ENCODE measurements around the gene WDR86. TPM values are rescaled to one million over a fixed set of nuclear protein-coding genes. Genes with fewer than 3 reads are reported as not detected.

Gene WDR86
- total RNA-seq, 2 experiments from 2014 or later: 0.29 TPM; not detected in 1

DNA sequence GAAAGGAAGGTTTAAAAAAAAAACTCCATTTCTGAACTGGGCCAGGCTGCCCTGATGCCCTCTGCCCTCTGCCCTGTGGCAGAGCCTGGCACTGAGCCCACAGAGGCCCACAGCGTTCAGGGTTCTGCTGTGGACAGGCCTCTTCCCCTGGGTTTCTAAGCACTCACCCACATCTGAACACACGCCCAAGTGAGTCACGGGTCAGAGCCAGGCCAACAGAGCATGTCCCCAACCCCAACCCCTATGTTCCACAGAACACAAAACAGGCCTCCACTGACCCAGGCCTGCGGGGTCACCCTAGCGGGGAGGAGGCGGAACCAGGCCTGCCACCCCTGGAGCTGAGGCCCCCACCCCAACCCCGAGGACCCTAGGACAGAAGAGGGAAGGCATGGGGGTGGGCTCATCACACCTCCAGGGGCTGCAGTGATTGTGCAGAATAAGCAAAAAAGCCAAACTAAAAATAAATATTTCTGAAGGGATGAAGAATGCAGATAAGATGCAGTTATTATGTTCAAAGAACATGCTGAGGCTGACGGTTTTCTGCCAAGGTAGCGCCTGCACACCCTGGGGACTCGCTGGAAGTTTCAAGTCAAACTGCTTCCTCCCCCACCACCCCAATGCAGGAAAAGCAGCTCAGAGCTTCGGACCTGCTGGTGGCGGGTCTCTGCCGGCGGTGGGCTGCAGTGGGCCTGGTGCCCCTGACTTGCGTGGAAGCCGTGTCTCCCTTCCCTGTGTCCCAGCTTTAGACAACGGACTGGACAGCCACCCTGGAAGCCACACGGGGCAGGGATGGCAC, 5.4 kb downstream of the WDR86 start:
- DNase-seq: no peak
- Mint-ChIP-seq H3K27ac (no peak overlapping the region), H3K4me1 (peaks cover 14% of the 10 kb centered on the region), H3K4me3 (no peak overlapping the region), H3K9me3 (ENCODE audit: low read depth) (no peaks in the 10 kb centered on the region), H3K36me3 (no peaks in the 10 kb centered on the region), H3K27me3 (peaks cover 11% of the 10 kb centered on the region)
- CTCF ChIA-PET: no interaction called here
- no peak for ATAC-seq

DNA sequence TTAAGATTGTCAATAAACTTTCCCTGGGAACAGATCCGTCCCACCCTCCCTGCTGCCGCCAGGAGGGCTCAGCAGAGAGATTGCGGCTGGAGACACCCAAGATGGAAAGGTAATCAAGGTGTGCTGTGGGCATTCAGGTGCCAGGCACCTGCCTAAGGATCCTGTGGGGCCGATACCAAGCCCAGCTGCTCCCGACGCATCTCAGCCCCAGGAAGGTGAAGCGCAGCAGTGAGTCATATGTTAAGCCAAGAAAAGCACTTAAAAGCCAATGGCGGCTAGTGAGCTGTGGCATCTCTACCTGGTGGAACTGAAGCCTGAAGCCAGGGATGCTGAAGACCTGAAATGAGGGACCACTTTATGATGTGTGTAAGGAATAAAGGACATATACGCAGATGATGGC, 6.1 kb downstream of the WDR86 start:
- H3K27ac Mint-ChIP-seq: no peak overlapping the region
- H3K36me3 Mint-ChIP-seq: no peaks in the 10 kb centered on the region
- H3K9me3 Mint-ChIP-seq (ENCODE audit: low read depth): no peaks in the 10 kb centered on the region
- no peak overlapping the region for H3K4me3 Mint-ChIP-seq
- peaks cover 9% of the 10 kb centered on the region for H3K4me1 Mint-ChIP-seq
- DNase-seq (no peak), ATAC-seq (no peak)
- CTCF ChIA-PET: no interaction called here
- peaks cover 7% of the 10 kb centered on the region for H3K27me3 Mint-ChIP-seq

DNA sequence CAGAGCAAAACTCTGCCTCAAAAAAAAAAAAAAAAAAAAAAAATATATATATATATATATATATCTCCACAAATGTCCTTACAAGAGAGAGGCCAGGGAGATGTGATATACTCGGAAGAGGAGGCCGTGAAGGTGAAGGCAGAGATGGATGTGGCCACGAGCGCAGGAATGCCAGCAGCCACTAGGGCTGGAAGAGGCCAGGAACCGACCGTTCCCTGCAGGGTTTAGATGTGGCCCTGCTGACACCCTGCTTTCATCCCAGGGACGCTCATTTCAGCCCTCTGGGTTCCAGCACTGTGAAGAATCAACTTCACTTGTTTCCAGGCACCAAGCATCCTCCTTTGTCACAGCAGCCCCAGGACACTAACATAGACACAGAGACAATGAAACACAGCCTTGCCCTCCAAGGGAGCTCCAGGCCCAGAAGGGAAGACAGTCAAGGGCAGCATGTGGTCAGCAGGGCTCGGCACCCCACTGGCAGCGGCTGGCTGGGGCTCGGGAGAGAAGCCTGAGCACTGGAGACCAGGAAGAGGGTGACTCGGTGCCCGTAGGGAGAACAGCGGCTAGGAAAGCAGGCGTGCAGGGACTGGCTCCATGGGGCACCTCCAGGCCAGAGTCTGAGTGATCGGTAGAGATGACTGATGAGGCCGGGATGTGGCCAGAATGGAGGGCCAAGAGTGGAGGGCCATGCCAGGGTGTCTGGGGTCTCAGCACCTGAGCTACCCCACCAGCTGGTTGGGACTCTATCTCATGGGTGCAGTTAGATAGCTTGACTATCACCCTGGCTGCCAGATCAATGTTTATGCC, 7.6 kb downstream of the WDR86 start:
- Mint-ChIP-seq H3K27me3 (no peaks in the 10 kb centered on the region), H3K36me3 (no peaks in the 10 kb centered on the region), H3K9me3 (ENCODE audit: low read depth) (peaks cover 4% of the 10 kb centered on the region), H3K4me3 (no peak overlapping the region), H3K4me1 (peaks cover 12% of the 10 kb centered on the region), H3K27ac (no peak overlapping the region)
- ATAC-seq: no peak
- CTCF ChIA-PET: no interaction called here
- no peak for DNase-seq

DNA sequence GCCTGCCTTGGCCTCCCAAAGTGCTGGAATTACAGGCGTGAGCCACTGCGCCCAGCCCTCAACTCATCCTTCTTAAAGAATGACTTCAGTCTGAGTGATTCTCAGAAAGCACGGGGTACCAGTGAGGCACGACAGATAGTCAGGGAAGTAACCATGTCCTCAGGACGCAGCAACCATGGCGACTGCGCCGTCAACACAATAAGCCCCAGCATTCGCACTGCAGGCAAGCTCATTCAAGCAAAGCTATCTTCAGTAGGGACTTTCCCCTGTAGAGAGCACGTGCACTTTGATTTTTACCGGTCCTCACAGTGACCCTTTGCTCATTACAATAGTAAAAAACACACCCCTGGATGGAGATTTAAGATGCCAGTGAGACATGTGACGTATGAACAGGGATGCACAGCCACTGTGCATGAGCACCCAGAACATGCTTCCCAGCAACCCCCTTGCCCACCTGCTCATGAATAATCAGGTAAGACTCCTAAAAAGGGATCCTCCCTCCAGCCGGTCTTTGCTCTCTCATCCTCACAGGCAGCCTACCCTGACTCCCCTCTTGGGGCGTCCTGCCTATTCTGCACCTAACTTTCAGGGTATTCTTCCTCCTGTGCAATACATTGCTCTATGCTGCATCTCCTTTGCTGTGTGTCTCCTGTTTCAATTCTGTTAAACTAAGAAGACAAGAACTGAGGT, 9.1 kb downstream of the WDR86 start:
- Mint-ChIP-seq H3K4me3 (no peak overlapping the region), H3K36me3 (no peaks in the 10 kb centered on the region), H3K9me3 (ENCODE audit: low read depth) (peaks cover 4% of the 10 kb centered on the region), H3K4me1 (peaks cover 14% of the 10 kb centered on the region), H3K27ac (no peak overlapping the region), H3K27me3 (no peaks in the 10 kb centered on the region)
- no peak for ATAC-seq
- DNase-seq: no peak
- CTCF ChIA-PET: interaction anchor here (1.4 kb wide), 1 partner anchor 48 kb away, joined by 5 read pairs; no protein-coding TSS in a partner anchor

GRCh38 chr7:151399906-151400305, 9.9 kb downstream of the WDR86 start:
- DNase-seq (no peak), ATAC-seq (no peak)
- CTCF ChIA-PET: interaction anchor here (0.9 to 1.4 kb wide), 2 partner anchors 31 to 48 kb away, joined by 3 to 5 read pairs; no protein-coding TSS in a partner anchor
- Mint-ChIP-seq H3K4me3 (no peak overlapping the region), H3K27me3 (no peaks in the 10 kb centered on the region), H3K9me3 (ENCODE audit: low read depth) (peaks cover 4% of the 10 kb centered on the region), H3K36me3 (no peaks in the 10 kb centered on the region), H3K27ac (no peak overlapping the region), H3K4me1 (peaks cover 14% of the 10 kb centered on the region)

- Mint-ChIP-seq H3K36me3 (no peaks in the 10 kb centered on the region), H3K4me3 (no peak overlapping the region), H3K27me3 (no peaks in the 10 kb centered on the region), H3K27ac (no peak overlapping the region), H3K4me1 (peaks cover 13% of the 10 kb centered on the region), H3K9me3 (ENCODE audit: low read depth) (peaks cover 4% of the 10 kb centered on the region)
- CTCF ChIA-PET: interaction anchor here (0.9 to 1.4 kb wide), 2 partner anchors 31 to 49 kb away, joined by 3 to 5 read pairs; no protein-coding TSS in a partner anchor
- no peak for ATAC-seq
- no peak for DNase-seq
Measured at GRCh38 chr7:151399305-151399601, 10.6 kb downstream of the WDR86 start.

DNA sequence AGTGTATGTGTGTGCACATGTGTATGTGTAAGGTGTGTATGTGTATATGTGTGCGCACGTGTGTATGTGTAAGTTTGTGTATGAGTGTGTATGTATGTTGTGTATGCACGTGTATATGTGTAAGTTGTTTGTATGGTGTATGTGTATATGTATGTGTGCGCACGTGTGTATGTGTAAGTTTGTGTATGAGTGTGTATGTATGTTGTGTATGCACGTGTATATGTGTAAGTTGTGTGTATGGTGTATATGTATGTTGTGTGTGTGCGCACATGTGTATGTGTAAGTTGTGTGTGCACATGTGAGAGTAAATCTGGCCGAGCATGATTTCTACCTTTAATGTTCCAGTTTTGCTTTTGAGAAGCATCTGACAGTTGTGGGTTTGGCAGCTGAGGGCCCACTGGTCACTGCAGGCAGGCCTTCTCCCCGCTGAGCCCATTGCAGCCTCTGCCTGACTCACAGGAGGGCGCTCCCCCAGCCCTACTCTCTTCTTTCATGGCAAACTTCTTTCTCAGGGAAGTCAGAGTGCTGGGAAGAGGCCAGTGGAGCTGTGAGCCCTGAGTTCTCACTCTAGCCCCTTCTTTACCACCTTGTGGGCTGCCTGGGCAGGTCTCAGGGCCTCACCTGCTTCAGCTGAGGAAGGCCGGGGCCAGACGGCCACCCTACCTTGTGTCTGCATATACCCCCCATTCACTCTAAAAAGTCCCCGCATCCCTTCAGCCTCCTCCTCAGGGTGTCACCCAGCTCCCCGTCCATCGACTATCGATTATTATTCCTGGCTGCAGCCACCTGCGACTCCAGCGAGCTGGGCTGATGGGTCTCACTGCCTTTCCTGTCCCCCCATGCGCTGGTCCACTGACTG, 11.2 kb downstream of the WDR86 start:
- ATAC-seq (peak; percentile 40), DNase-seq (no peak)
- CTCF ChIA-PET: interaction anchor here (0.9 to 1.4 kb wide), 2 partner anchors 30 to 50 kb away, joined by 3 to 5 read pairs; no protein-coding TSS in a partner anchor
- Mint-ChIP-seq H3K36me3 (no peaks in the 10 kb centered on the region), H3K27ac (no peak overlapping the region), H3K27me3 (no peaks in the 10 kb centered on the region), H3K4me3 (no peak overlapping the region), H3K9me3 (ENCODE audit: low read depth) (peaks cover 4% of the 10 kb centered on the region), H3K4me1 (peaks cover 8% of the 10 kb centered on the region)

DNA sequence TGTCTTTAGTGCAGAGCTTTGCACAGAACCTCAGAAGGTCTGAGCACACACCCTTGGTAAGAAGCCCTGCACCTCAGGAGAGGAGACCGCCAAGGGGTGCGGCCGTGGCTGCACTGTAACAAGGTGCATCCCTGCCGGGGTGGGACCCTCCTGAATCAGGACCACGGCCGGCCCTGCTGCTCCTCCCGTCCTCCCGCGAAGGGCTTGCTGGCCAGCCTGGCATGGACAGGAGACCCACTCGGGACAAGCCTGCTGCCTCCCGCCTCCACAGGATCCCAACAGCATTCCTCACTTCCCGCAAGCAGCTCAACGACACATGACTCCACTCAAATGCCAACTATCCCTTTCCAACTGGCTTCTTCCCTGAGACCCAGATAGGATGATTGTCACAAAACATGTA, 12.8 kb downstream of the WDR86 start:
- Mint-ChIP-seq H3K27ac (no peak overlapping the region), H3K4me1 (peaks cover 8% of the 10 kb centered on the region), H3K4me3 (no peak overlapping the region), H3K9me3 (ENCODE audit: low read depth) (peaks cover 4% of the 10 kb centered on the region), H3K27me3 (no peaks in the 10 kb centered on the region), H3K36me3 (no peaks in the 10 kb centered on the region)
- no peak for DNase-seq
- no peak for ATAC-seq
- CTCF ChIA-PET: interaction anchor here (0.7 kb wide), 1 partner anchor 30 kb away, joined by 3 read pairs; no protein-coding TSS in a partner anchor

- no peak for DNase-seq
- CTCF ChIA-PET: interaction anchor here (0.7 to 1.3 kb wide), 2 partner anchors 27 to 30 kb away, joined by 3 read pairs; no protein-coding TSS in a partner anchor
- peaks cover 4% of the 10 kb centered on the region for H3K9me3 Mint-ChIP-seq (ENCODE audit: low read depth)
Measured at GRCh38 chr7:151396328-151396970, 13.4 kb downstream of the WDR86 start.

GRCh38 chr7:151395036-151395367, 14.8 kb downstream of the WDR86 start:
- no peaks in the 10 kb centered on the region for H3K36me3 Mint-ChIP-seq
- H3K4me1 Mint-ChIP-seq: peaks cover 8% of the 10 kb centered on the region
- no peak for ATAC-seq
- H3K27ac Mint-ChIP-seq: no peak overlapping the region
- DNase-seq: no peak
- H3K9me3 Mint-ChIP-seq (ENCODE audit: low read depth): peaks cover 4% of the 10 kb centered on the region
- CTCF ChIA-PET: no interaction called here
- no peaks in the 10 kb centered on the region for H3K27me3 Mint-ChIP-seq
- H3K4me3 Mint-ChIP-seq: no peak overlapping the region

More at GRCh38 chr7:151396328-151396970, 13.4 kb downstream of the WDR86 start:
- Mint-ChIP-seq H3K4me3 (no peak overlapping the region), H3K27ac (no peak overlapping the region), H3K27me3 (no peaks in the 10 kb centered on the region), H3K4me1 (peaks cover 8% of the 10 kb centered on the region), H3K36me3 (no peaks in the 10 kb centered on the region)
- ATAC-seq: no peak

- CTCF ChIA-PET: interaction anchor here (1.0 kb wide), 1 partner anchor 54 kb away, joined by 3 read pairs; no protein-coding TSS in a partner anchor
- ATAC-seq: no peak
- H3K36me3 Mint-ChIP-seq: no peaks in the 10 kb centered on the region
- H3K4me3 Mint-ChIP-seq: no peak overlapping the region
- no peak overlapping the region for H3K27ac Mint-ChIP-seq
- no peak for DNase-seq
- H3K27me3 Mint-ChIP-seq: no peaks in the 10 kb centered on the region
- peaks cover 4% of the 10 kb centered on the region for H3K9me3 Mint-ChIP-seq (ENCODE audit: low read depth)
- peaks cover 8% of the 10 kb centered on the region for H3K4me1 Mint-ChIP-seq
Measured at GRCh38 chr7:151394076-151395035, 15.5 kb downstream of the WDR86 start.
